Trophoblast cell (in vitro differentiated cells and primary cell): Measurements from ENCODE around the gene ABCC4.

Source experiments
- DNase-seq, 2 donors: peaks; one replicate each; pipeline ENCODE4 v3.0.0-alpha.2; 2016
- H2AFZ ChIP-seq: 2 replicates; pipeline ENCODE4 v1.6.1; 2013; ENCODE audit warnings: low read length, moderate library complexity, mild to moderate bottlenecking; ENCODE audit not compliant: insufficient read depth, poor library complexity
- H2AK5ac ChIP-seq: 2 replicates; pipeline ENCODE4 v1.6.1; 2013; ENCODE audit warnings: mild to moderate bottlenecking, low read length
- H2BK120ac ChIP-seq: 2 replicates; pipeline ENCODE4 v1.6.1; 2013; ENCODE audit warnings: low read length, mild to moderate bottlenecking, moderate library complexity; ENCODE audit not compliant: insufficient read depth, poor library complexity
- H2BK12ac ChIP-seq: 2 replicates; pipeline ENCODE4 v1.6.1; 2013; ENCODE audit warnings: mild to moderate bottlenecking, low read length, moderate library complexity
- H2BK5ac ChIP-seq: 2 replicates; pipeline ENCODE4 v1.6.1; 2013; ENCODE audit warnings: low read length, low read depth, moderate library complexity, mild to moderate bottlenecking; ENCODE audit not compliant: poor library complexity
- H3K14ac ChIP-seq: 2 replicates; pipeline ENCODE4 v1.6.1; 2013; ENCODE audit warnings: mild to moderate bottlenecking, low read length
- H3K18ac ChIP-seq: 2 replicates; pipeline ENCODE4 v1.6.1; 2013; ENCODE audit warnings: mild to moderate bottlenecking, low read length
- H3K23ac ChIP-seq: 2 replicates; pipeline ENCODE4 v1.6.1; 2013; ENCODE audit warnings: low read length
- H3K27ac ChIP-seq: 2 replicates; pipeline ENCODE4 v1.5.1; 2013; ENCODE audit warnings: low read depth, mild to moderate bottlenecking, inconsistent platforms, low read length, moderate library complexity
- H3K27me3 ChIP-seq: 2 replicates; pipeline ENCODE4 v1.6.1; 2013; ENCODE audit warnings: inconsistent platforms, mild to moderate bottlenecking, low read length, moderate library complexity; ENCODE audit not compliant: insufficient read depth
- H3K36me3 ChIP-seq, 2 experiments: 1 replicate in 1 of 2; 2 replicates in 1 of 2; pipeline ENCODE4 v1.6.1; 2013; ENCODE audit warnings: low read length in 2 of 2, mild to moderate bottlenecking in 2 of 2, moderate library complexity in 1 of 2; ENCODE audit not compliant: insufficient read depth in 2 of 2, control insufficient read depth in 1 of 2
- H3K4ac ChIP-seq: 2 replicates; pipeline ENCODE4 v1.6.1; 2013; ENCODE audit warnings: low read depth, mild to moderate bottlenecking, low read length, moderate library complexity
- H3K4me1 ChIP-seq, 2 experiments: 1 replicate in 1 of 2; 2 replicates in 1 of 2; pipeline ENCODE4 v1.6.1; 2013; ENCODE audit warnings: low read length in 2 of 2, mild to moderate bottlenecking in 2 of 2, moderate library complexity in 1 of 2; ENCODE audit not compliant: insufficient read depth in 2 of 2, control insufficient read depth in 1 of 2
- H3K4me2 ChIP-seq: 2 replicates; pipeline ENCODE4 v1.6.1; 2013; ENCODE audit warnings: inconsistent platforms, mild to moderate bottlenecking, low read length, moderate library complexity
- H3K4me3 ChIP-seq: 2 replicates; pipeline ENCODE4 v1.5.1; 2013; ENCODE audit warnings: mild to moderate bottlenecking, low read depth, low read length, inconsistent platforms
- H3K79me1 ChIP-seq: one replicate; pipeline ENCODE4 v1.6.1; 2013; ENCODE audit warnings: low read length
- H3K79me2 ChIP-seq: 2 replicates; pipeline ENCODE4 v1.6.1; 2013; ENCODE audit warnings: low read length, mild to moderate bottlenecking; ENCODE audit not compliant: control insufficient read depth, insufficient read depth, poor library complexity
- H3K9ac ChIP-seq: 2 replicates; pipeline ENCODE4 v1.6.1; 2013; ENCODE audit warnings: mild to moderate bottlenecking, low read length
- H3K9me3 ChIP-seq: 2 replicates; pipeline ENCODE4 v1.6.1; 2013; ENCODE audit warnings: low read depth, mild to moderate bottlenecking, control low read depth, inconsistent platforms, low read length; ENCODE audit not compliant: insufficient read depth
- H4K12ac ChIP-seq: 2 replicates; pipeline ENCODE4 v1.6.1; 2013; ENCODE audit warnings: low read depth, mild to moderate bottlenecking, low read length, moderate library complexity
- H4K8ac ChIP-seq: 2 replicates; pipeline ENCODE4 v1.6.1; 2013; ENCODE audit warnings: low read depth, mild to moderate bottlenecking, low read length, moderate library complexity
- H4K91ac ChIP-seq: one replicate; pipeline ENCODE4 v1.6.1; 2013; ENCODE audit warnings: low read depth, mild to moderate bottlenecking, low read length, moderate library complexity
- WGBS: extraction: QIAGEN DNeasy Blood & Tissue Kit; methylation state at CpG from one replicate; pipeline ENCODE4 v1.1.7; 2013; ENCODE audit warnings: missing lambda C conversion rate; ENCODE audit not compliant: insufficient read length, insufficient coverage; ENCODE audit errors: extremely low coverage; 5-methylcytosine and 5-hydroxymethylcytosine counted together

Gene ABCC4

GRCh38 chr13:95112883-95113282 lies 188.4 kb downstream of the ABCC4 start:
- H3K4ac ChIP-seq = no peak overlapping the region
- H3K27me3 ChIP-seq = no peaks in the 10 kb centered on the region
- H3K79me1 ChIP-seq = no peaks in the 10 kb centered on the region
- H3K36me3 ChIP-seq = no peaks in the 10 kb centered on the region
- H3K23ac ChIP-seq = no peak overlapping the region
- no peak overlapping the region for H3K4me2 ChIP-seq
- H3K79me2 ChIP-seq = no peaks in the 10 kb centered on the region
- H3K4me3 ChIP-seq = no peak overlapping the region
- H3K14ac ChIP-seq = no peak overlapping the region
- no peak for DNase-seq
- H4K91ac ChIP-seq = no peak overlapping the region
- no CpG with 5 or more reads among the region's 4 CpGs for whole genome bisulfite sequencing
- H4K8ac ChIP-seq = no peak overlapping the region
- H2BK5ac ChIP-seq = no peak overlapping the region
- H3K18ac ChIP-seq = no peak overlapping the region
- H2AFZ ChIP-seq = no peak overlapping the region
- no peak overlapping the region for H3K27ac ChIP-seq
- H2BK120ac ChIP-seq = no peak overlapping the region
- no peaks in the 10 kb centered on the region for H3K4me1 ChIP-seq
- H4K12ac ChIP-seq = no peak overlapping the region
- no peaks in the 10 kb centered on the region for H3K9me3 ChIP-seq
- no peak overlapping the region for H3K9ac ChIP-seq
- H2AK5ac ChIP-seq = no peak overlapping the region
- no peak overlapping the region for H2BK12ac ChIP-seq

GRCh38 chr13:95111608-95112007 lies 189.6 kb downstream of the ABCC4 start:
- Histone ChIP-seq H3K4me2 (no peak overlapping the region), H3K79me1 (no peaks in the 10 kb centered on the region), H3K79me2 (no peaks in the 10 kb centered on the region), H4K91ac (no peak overlapping the region), H2AFZ (no peak overlapping the region), H3K36me3 (no peaks in the 10 kb centered on the region), H3K27me3 (no peaks in the 10 kb centered on the region), H3K9me3 (no peaks in the 10 kb centered on the region), H2BK12ac (no peak overlapping the region), H3K4me1 (no peaks in the 10 kb centered on the region), H3K23ac (no peak overlapping the region), H3K4ac (no peak overlapping the region), H4K12ac (no peak overlapping the region), H3K4me3 (no peak overlapping the region), H2BK120ac (no peak overlapping the region), H3K27ac (no peak overlapping the region), H2AK5ac (no peak overlapping the region), H2BK5ac (no peak overlapping the region), H3K14ac (no peak overlapping the region), H3K18ac (no peak overlapping the region), H3K9ac (no peak overlapping the region), H4K8ac (no peak overlapping the region)
- WGBS = no CpG with 5 or more reads among the region's 2 CpGs
- no peak for DNase-seq

DNA sequence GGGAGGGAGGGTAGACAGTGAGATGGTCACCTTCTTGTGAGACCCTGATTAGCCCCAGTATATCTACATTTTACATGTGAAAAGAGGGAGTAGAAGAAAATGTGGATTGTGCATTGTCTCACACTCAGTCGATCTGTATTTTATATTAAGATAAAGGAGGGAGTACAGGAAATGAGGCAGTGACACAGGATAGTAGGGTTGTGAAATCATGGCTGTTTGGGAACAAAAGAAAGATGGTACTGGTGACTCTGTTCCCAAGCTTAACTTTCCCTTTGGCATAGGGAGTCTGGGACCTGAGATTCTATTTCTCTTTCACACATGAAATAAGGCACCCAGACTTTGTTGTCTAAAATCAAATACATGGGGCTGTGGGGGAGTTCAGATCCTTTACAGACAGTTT lies 194.7 kb downstream of the ABCC4 start:
- H2BK12ac ChIP-seq = no peak overlapping the region
- H3K18ac ChIP-seq = no peak overlapping the region
- H3K14ac ChIP-seq = no peak overlapping the region
- H3K27ac ChIP-seq = no peak overlapping the region
- H2AFZ ChIP-seq = no peak overlapping the region
- H4K8ac ChIP-seq = no peak overlapping the region
- H3K9me3 ChIP-seq = no peaks in the 10 kb centered on the region
- no peak overlapping the region for H3K4me3 ChIP-seq
- no peaks in the 10 kb centered on the region for H3K79me2 ChIP-seq
- WGBS = no CpG with 5 or more reads among the region's 1 CpG
- no peaks in the 10 kb centered on the region for H3K79me1 ChIP-seq
- DNase-seq = no peak
- no peak overlapping the region for H3K4ac ChIP-seq
- H4K12ac ChIP-seq = no peak overlapping the region
- H3K9ac ChIP-seq = no peak overlapping the region
- no peak overlapping the region for H2AK5ac ChIP-seq
- no peak overlapping the region for H3K4me2 ChIP-seq
- H2BK120ac ChIP-seq = no peak overlapping the region
- no peak overlapping the region for H3K23ac ChIP-seq
- no peak overlapping the region for H4K91ac ChIP-seq
- H3K36me3 ChIP-seq = no peaks in the 10 kb centered on the region
- H3K4me1 ChIP-seq = no peaks in the 10 kb centered on the region
- no peak overlapping the region for H2BK5ac ChIP-seq
- no peaks in the 10 kb centered on the region for H3K27me3 ChIP-seq

- H3K79me2 ChIP-seq = no peaks in the 10 kb centered on the region
- no CpG with 5 or more reads among the region's 7 CpGs for WGBS
- H3K9me3 ChIP-seq = no peaks in the 10 kb centered on the region
These were observed 200.5 kb downstream of the ABCC4 start for GRCh38 chr13:95100525-95101433.

More at GRCh38 chr13:95100525-95101433, 200.5 kb downstream of the ABCC4 start:
- Histone ChIP-seq H2AFZ (no peak overlapping the region), H3K4me3 (no peak overlapping the region), H4K12ac (no peak overlapping the region), H3K4ac (no peak overlapping the region), H3K9ac (no peak overlapping the region), H3K36me3 (no peaks in the 10 kb centered on the region), H4K91ac (no peak overlapping the region), H3K27me3 (no peaks in the 10 kb centered on the region), H3K4me1 (no peaks in the 10 kb centered on the region), H2BK120ac (no peak overlapping the region), H2BK12ac (no peak overlapping the region), H3K79me1 (no peaks in the 10 kb centered on the region), H2BK5ac (no peak overlapping the region), H3K27ac (no peak overlapping the region), H3K23ac (no peak overlapping the region), H4K8ac (no peak overlapping the region), H2AK5ac (no peak overlapping the region), H3K14ac (no peak overlapping the region), H3K18ac (no peak overlapping the region), H3K4me2 (no peak overlapping the region)
- DNase-seq = no peak
